Skeletal muscle tissue (tissue), 4 donors: Measurements from ENCODE around the gene KIF3A. TPM values are rescaled to one million over a fixed set of nuclear protein-coding genes. Genes with fewer than 3 reads are reported as not detected.

ENCODE experiments used
- H3K27ac ChIP-seq: one replicate; pipeline ENCODE4 v1.7.0; 2013; ENCODE audit warnings: mild to moderate bottlenecking, low read depth, low read length, inconsistent platforms
- H3K27me3 ChIP-seq, 3 donors: one replicate each; pipeline ENCODE4 v1.7.0; 2013; ENCODE audit warnings: low read length in 3 of 3; ENCODE audit not compliant: control insufficient read depth in 3 of 3, insufficient read depth in 3 of 3
- H3K36me3 ChIP-seq, 3 donors: one replicate each; pipeline ENCODE4 v1.7.0; 2013; ENCODE audit warnings: low read length in 3 of 3; ENCODE audit not compliant: control insufficient read depth in 3 of 3, insufficient read depth in 3 of 3
- H3K4me1 ChIP-seq, 3 donors: one replicate each; pipeline ENCODE4 v1.7.0; 2013; ENCODE audit warnings: low read length in 3 of 3, mild to moderate bottlenecking in 3 of 3; ENCODE audit not compliant: control insufficient read depth in 3 of 3, insufficient read depth in 3 of 3
- H3K4me3 ChIP-seq, 3 donors: one replicate each; pipeline ENCODE4 v1.7.0; 2013; ENCODE audit warnings: low read length in 3 of 3
- H3K9ac ChIP-seq, 3 donors: one replicate each; pipeline ENCODE4 v1.7.0; 2013; ENCODE audit warnings: low read length in 3 of 3, mild to moderate bottlenecking in 3 of 3, moderate library complexity in 2 of 3, low read depth in 1 of 3
- H3K9me3 ChIP-seq, 3 donors: one replicate each; pipeline ENCODE4 v1.7.0; 2013; ENCODE audit warnings: low read length in 3 of 3; ENCODE audit not compliant: control insufficient read depth in 3 of 3
- total RNA-seq: library from RNA; depleted of rRNA; stranded (reverse); fragments of >200 nt; gene quantifications from one replicate; pipeline ENCODE4 v1.2.3, GENCODE V29; 2014
- donor health status: Osteomylitis.

KIF3A gene
- total RNA-seq, 1 donor from 2014 or later = 6.3 TPM

DNA sequence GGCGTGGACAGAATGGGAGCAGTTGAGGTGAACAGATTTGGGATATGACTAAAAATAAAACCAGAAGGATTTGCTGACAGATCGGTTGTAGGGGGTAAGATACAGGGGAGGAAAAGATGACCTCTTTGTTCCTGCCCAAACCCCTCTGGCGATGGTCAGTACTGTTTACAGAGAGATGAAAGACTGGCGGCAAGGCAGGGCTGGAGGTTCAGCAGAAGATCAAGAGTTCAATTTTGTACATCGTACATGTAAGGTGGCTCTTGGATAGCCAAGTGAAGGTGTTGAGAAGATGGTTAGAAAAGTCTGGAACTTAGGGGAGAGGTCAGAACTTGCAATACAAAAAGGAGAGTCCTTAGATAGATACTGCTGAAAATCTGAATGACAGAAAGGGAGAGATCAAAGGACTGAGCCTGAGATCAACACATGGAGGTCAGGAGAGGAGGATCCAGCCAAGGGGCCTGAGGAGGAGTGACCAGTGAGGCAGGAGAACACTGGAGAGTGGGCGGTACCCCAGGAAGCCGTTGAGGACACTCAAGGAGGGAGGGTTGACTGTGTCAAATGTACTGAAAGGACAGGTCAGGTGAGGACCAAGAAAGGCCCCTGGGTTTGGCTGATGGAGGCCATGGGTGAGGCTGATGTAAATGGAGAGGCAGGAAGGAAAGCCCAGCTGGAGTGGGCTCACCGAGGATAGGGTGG is 56.4 kb downstream of the KIF3A start:
- Histone ChIP-seq H3K27ac (no peak overlapping the region), H3K36me3 (no peaks in the 10 kb centered on the region), H3K9ac (no peak overlapping the region), H3K4me3 (no peak overlapping the region), H3K27me3 (peaks cover 0 to 4% (median 0%) of the 10 kb centered on the region in 3 donors), H3K4me1 (no peaks in the 10 kb centered on the region), H3K9me3 (no peaks in the 10 kb centered on the region)

DNA sequence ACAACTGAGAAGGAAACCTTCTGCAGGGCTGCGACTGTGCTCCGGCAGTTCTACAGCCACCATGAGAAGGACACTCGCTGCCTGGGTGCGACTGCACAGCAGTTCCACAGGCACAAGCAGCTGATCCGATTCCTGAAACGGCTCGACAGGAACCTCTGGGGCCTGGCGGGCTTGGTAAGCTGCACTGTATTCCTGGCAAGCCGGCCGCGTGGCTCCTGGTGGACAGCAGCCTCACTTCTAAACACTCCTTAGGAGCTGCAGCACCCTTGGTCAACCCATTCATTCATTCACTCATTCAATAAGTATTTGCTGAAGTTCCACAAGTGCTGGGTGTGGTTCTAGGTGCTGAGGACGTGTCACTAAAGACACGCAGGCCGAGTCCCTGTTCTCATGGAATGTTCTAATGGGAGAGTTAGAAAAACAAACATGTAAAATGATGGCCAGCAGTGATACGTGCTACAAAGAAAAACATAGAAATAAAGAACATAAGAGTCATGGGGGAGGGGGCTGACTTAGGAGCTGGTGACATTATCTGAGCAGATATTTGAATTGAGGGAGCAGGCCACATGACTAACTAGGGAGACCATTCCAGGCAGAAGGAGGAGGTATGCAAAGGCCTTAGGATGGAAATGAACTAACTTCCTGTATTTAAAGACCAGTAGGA is 57.5 kb downstream of the KIF3A start:
- no peak overlapping the region for H3K9ac ChIP-seq
- H3K9me3 ChIP-seq = no peaks in the 10 kb centered on the region
- no peaks in the 10 kb centered on the region for H3K4me1 ChIP-seq
- no peaks in the 10 kb centered on the region for H3K36me3 ChIP-seq
- no peak overlapping the region for H3K27ac ChIP-seq
- H3K4me3 ChIP-seq = no peak overlapping the region
- H3K27me3 ChIP-seq = peaks cover 0 to 4% (median 0%) of the 10 kb centered on the region in 3 donors

DNA sequence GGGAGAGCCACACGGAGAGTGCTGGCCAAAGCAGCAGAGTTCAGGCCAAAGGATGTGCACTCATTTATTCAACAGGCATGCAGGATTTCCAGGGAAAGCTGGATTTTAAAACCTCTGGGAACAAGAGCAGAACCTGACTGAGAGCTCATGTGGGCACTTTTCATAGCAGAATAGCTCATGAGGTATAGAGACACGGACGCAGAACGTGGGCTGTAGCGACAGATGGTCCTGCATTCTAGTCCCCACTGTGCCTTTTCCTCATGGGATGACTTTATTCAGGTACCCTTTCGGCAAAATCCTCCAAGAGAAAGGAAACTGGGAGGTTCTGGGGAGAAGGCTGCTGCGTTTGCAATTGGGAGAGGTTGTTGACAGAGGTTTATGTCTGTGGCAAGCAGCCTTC is 58.2 kb downstream of the KIF3A start:
- H3K4me1 ChIP-seq = no peaks in the 10 kb centered on the region
- no peak overlapping the region for H3K9ac ChIP-seq
- peaks cover 0 to 4% (median 0%) of the 10 kb centered on the region in 3 donors for H3K27me3 ChIP-seq
- H3K9me3 ChIP-seq = no peaks in the 10 kb centered on the region
- H3K27ac ChIP-seq = no peak overlapping the region
- no peaks in the 10 kb centered on the region for H3K36me3 ChIP-seq
- no peak overlapping the region for H3K4me3 ChIP-seq

DNA sequence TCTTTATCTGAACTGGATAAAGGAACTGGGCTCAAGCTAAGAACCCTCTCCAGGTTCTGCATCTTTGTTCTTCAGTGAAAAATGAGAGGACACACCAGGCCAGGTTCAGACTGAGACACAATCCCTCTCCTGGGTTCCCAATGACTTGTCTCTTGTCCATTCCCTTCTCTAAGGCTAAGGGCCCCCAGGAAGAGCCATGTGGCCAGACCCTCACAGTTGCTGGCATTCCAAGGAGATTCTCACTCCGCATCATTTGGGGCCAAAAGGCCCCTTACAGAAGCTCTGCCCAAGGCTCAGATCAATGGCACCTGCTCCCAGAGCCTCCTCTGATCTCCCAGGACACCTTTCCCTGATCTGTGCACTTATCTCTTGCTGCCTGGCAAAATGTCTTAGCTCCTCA is 58.6 kb downstream of the KIF3A start:
- Histone ChIP-seq H3K4me1 (no peaks in the 10 kb centered on the region), H3K36me3 (no peaks in the 10 kb centered on the region), H3K27me3 (peaks cover 0 to 4% (median 0%) of the 10 kb centered on the region in 3 donors), H3K9me3 (no peaks in the 10 kb centered on the region), H3K4me3 (no peak overlapping the region), H3K9ac (no peak overlapping the region), H3K27ac (no peak overlapping the region)

DNA sequence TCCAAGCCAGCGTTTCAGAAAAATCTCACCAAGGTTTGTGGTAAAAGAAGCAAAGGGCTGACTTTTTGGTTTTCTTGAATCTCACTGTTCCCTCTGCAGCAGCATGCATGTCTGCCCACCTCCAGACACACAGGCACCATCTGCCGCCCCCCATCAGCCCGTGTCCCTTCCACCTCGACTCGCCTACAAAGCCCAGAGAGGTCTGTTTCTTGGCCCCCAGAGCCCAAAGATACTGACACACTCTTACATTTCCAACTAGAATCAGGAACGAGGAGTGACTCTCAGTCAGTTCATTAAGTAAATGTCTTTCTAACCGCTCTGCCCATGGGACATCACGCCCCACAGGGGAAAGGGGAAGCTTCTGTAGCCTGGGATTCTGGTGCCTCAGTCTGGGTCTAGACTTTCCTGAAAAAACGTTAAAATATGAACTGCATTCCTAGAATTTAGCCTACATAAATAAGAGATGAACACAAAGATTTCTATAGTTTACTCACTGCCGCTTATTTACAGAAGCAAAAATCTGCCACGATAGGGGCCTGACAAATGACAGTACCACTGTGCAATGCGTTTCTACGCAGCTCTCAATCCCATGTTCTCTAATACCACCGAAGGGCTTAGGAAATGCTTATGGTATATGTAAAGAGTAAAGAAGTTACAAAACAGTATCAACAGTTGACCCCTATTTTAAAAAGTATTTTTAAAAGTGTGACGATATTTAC is 59.5 kb downstream of the KIF3A start:
- no peak overlapping the region for H3K27ac ChIP-seq
- H3K9me3 ChIP-seq = no peaks in the 10 kb centered on the region
- no peaks in the 10 kb centered on the region for H3K4me1 ChIP-seq
- H3K36me3 ChIP-seq = no peaks in the 10 kb centered on the region
- H3K9ac ChIP-seq = no peak overlapping the region
- no peak overlapping the region for H3K4me3 ChIP-seq
- H3K27me3 ChIP-seq = peaks cover 0 to 4% (median 0%) of the 10 kb centered on the region in 3 donors

DNA sequence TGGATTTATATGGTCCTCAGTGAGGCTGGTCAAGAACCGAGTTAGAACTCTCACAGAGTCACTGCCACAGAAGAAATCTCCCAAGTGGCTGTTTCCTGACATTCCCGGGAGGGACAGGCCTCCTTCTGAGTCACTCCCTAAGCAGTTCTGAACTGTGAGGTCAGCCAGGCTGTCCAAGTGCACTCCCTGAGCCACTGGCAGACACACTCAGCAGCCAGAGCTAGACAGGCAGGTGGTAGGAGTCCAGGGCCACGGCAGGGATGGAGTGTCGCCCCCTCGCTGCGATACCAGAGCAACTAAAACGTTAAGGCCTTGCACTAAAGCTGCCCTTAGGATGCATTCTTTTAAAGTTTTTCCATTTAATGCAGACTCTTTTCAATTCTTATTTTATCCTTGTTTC is 60.2 kb downstream of the KIF3A start:
- Histone ChIP-seq H3K27ac (no peak overlapping the region), H3K4me3 (no peak overlapping the region), H3K9ac (no peak overlapping the region)

DNA sequence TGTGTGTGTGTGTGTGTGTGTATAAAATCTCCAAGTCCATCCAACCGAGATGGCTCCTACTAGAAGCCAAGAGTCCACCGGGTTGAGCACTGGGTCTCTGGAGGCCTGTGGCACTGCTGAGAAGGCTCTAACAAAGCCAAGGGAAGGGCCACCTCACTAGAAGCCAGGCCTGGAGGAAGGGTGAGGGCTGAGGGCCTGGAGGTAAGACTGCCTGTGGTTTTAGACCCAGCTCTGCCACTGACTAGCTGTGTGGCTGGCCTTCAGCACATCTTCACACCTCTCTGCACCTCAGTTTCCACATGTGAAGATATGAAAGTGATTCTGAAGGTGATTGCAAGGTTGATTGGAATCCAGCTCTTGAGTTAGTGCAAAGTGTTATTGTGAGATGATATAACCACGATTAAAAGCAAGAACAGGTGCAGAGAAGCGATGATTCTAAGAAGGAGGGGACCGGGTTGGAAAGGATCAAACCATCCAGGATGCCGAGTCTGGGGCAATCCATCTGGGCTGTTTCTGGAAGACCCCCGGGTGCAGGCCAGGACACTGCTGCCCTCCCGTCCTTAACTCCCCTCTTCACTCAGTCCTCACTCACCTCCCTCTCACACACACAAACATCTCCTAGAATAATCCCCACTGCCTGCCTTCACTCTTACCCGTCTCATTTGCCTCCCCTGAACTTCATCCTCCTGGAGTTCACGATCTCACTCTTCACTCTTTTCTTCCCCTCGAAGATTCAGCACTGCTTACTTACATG is 61.2 kb downstream of the KIF3A start:
- H3K9me3 ChIP-seq = no peaks in the 10 kb centered on the region
- H3K4me3 ChIP-seq = no peak overlapping the region

More for the DNA sequence above, 60.2 kb downstream of the KIF3A start:
- H3K9me3 ChIP-seq = no peaks in the 10 kb centered on the region
- H3K27me3 ChIP-seq = peaks cover 0 to 4% (median 0%) of the 10 kb centered on the region in 3 donors
- H3K4me1 ChIP-seq = no peaks in the 10 kb centered on the region
- H3K36me3 ChIP-seq = no peaks in the 10 kb centered on the region

DNA sequence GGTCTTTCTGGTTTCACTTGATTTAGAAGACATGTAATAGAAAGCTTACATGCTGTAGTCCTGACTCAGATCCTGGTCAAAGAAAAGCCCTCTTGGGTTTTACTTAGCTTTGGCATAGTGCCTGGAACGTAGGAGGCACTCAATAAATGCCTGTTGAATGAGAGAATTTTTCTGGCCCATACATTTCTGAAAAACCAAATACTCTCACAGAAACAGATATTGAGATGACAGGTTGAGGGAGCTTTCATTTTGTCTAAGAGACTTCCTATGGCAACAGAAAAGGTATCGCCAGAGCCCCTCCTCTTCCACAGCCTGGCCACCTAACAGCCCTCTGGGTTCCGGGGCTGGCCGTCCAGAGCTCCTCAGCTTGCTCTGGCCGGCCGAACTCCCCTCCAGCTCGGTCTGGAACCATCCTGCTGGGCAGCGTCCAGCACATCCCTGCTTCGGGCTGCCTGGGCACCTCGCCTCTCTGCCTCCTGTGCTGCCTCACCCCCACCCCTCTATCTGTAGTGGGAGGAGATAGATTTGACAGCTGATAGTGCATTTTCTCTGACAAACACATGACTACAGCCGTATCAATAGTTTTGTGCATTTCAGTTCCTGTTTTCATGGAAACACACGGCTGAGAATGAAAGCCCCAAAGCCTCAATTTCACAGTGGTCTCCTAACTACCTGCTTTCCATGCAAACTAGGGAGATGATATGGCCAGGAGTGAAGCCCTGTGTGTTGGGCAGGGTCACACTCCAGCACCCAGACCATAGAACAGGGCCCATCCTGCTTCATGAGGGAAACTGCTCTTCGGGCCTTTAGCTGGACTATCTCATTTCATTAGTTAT is 62.5 kb downstream of the KIF3A start:
- Histone ChIP-seq H3K4me1 (no peaks in the 10 kb centered on the region), H3K36me3 (no peaks in the 10 kb centered on the region), H3K4me3 (no peak overlapping the region), H3K9ac (no peak overlapping the region), H3K27ac (no peak overlapping the region), H3K9me3 (no peaks in the 10 kb centered on the region), H3K27me3 (peaks cover 0 to 4% (median 0%) of the 10 kb centered on the region in 3 donors)

More for the DNA sequence above, 61.2 kb downstream of the KIF3A start:
- H3K4me1 ChIP-seq = no peaks in the 10 kb centered on the region
- H3K36me3 ChIP-seq = no peaks in the 10 kb centered on the region
- peaks cover 0 to 4% (median 0%) of the 10 kb centered on the region in 3 donors for H3K27me3 ChIP-seq
- no peak overlapping the region for H3K9ac ChIP-seq
- H3K27ac ChIP-seq = no peak overlapping the region

DNA sequence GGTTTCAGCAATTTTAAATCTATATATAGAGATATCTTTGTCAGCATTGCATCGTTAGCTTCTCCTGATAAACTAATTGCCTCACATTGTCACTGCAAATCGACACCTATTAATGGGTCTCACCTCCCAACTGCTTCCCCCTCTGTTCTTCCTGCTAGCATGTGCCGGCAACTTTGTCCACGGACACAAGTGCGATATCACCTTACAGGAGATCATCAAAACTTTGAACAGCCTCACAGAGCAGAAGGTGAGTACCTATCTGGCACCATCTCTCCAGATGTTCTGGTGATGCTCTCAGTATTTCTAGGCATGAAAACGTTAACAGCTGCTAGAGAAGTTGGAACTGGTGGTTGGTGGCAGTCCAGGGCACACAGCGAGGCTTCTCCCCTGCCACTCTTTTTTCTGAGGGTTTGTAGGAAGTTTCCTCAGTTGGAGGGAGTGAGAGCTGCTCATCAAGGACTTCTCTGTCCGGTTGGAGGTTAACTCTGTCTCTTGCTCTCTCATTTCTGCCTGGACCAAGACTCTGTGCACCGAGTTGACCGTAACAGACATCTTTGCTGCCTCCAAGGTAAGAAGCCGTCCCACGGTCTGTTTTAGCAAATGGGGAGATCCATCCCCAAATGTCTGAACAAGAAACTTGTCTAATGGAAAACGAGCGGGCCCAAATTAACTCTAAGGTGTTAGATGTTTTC is 63.3 kb downstream of the KIF3A start, which contains the start of gene IL4:
IL4 (plus strand) TSS at position 51 of the 692 bp plus-strand sequence; CDS start at position 113, 62 bp downstream.
- Histone ChIP-seq H3K36me3 (no peaks in the 10 kb centered on the region), H3K9ac (no peak within 1 kb of the TSS), H3K27ac (no peak within 1 kb of the TSS), H3K4me3 (no peak within 1 kb of the TSS), H3K4me1 (no peaks in the 10 kb centered on the region), H3K27me3 (peaks cover 0 to 4% (median 3%) of the 10 kb centered on the region in 3 donors), H3K9me3 (no peaks in the 10 kb centered on the region)
